ENCODE results near the gene ZBTB40. TPM values are rescaled to one million over a fixed set of nuclear protein-coding genes. Genes with fewer than 3 reads are reported as not detected.

Gene ZBTB40
- total RNA-seq, 1 experiment from 2014 or later = 25.3 TPM

DNA sequence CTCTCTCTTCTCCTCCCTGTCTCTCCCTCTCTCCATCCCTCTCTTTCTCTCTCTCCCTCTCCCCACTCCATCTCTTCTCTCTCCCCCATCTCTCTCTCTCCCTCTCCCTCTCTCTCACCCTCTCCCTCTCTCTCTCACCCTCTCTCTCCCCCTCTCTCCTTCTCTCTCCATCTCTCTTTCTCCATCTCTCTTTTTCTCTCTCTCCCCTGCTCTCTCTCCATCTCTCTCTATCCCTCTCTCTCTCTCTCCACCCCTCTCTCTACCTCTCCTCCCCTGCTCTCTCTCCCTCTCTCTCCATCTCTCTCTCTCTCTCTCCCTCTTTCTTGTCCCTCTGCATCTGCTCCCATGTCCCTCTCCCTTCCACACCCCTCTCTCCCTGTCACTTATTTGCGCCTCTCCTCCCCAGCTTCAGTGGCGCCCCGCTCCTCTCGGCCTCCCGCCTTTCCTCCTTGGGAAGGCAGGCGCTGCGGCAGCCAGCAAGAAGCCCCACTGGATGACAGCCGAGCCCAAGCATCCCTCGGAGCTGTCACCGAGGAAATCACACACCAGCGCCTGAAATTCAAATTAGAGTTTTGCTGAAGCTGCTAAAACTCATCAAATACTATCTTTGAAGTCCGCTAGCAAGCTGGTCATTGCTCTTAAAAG lies 96.3 kb downstream of the ZBTB40 start:
- peaks cover 60% of the 10 kb centered on the region for H3K27me3 ChIP-seq (replicated peaks; ENCODE audit: insufficient read depth, low read depth, low read length, poor library complexity)
- CTCF ChIA-PET = no interaction called here
- POLR2A ChIA-PET (ENCODE audit: low non-redundant PET) = no interaction called here

DNA sequence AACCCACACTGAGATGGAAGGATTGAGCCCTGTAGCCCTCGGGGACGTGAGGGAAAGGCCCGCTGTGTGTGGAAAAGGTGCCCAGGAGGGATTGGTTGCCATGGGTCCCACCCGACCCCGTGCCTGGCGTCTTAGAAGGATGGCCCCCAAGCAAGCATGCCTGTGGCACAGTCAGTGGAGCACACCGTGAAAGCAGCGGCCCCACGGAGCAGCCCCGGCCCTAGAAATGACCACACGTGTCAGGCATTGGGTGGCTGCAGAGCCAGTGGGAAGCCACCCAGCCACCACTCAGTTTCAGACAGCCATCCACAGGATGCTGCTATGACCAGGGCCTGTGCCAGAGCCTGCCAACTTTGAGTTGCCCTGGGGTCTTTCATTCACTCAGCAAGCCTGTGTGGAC lies 98.4 kb downstream of the ZBTB40 start:
- Histone ChIP-seq H3K4me1 (ENCODE audit: insufficient read depth, low read length, poor library complexity, severe bottlenecking) (no peaks in the 10 kb centered on the region), H3K4me3 (ENCODE audit: low read depth, low read length, poor library complexity, severe bottlenecking) (no peak overlapping the region), H3K27ac (ENCODE audit: low read depth, low read length, poor library complexity, severe bottlenecking) (no peak overlapping the region), H3K27me3 (replicated peaks; ENCODE audit: insufficient read depth, low read depth, low read length, poor library complexity) (peaks cover 64% of the 10 kb centered on the region), H3K36me3 (ENCODE audit: insufficient read depth, low read length, poor library complexity, severe bottlenecking) (no peaks in the 10 kb centered on the region), H3K9me3 (ENCODE audit: low read depth, low read length, poor library complexity, severe bottlenecking) (no peaks in the 10 kb centered on the region)
- no TSS peak for BruUV-seq (replicated peaks)
- ChIA-PET POLR2A (ENCODE audit: low non-redundant PET) (no interaction called here), CTCF (no interaction called here)
- TF ChIP-seq, protein P1, sequence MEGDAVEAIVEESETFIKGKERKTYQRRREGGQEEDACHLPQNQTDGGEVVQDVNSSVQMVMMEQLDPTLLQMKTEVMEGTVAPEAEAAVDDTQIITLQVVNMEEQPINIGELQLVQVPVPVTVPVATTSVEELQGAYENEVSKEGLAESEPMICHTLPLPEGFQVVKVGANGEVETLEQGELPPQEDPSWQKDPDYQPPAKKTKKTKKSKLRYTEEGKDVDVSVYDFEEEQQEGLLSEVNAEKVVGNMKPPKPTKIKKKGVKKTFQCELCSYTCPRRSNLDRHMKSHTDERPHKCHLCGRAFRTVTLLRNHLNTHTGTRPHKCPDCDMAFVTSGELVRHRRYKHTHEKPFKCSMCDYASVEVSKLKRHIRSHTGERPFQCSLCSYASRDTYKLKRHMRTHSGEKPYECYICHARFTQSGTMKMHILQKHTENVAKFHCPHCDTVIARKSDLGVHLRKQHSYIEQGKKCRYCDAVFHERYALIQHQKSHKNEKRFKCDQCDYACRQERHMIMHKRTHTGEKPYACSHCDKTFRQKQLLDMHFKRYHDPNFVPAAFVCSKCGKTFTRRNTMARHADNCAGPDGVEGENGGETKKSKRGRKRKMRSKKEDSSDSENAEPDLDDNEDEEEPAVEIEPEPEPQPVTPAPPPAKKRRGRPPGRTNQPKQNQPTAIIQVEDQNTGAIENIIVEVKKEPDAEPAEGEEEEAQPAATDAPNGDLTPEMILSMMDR (conservative IDR thresholded peaks at IDR 0.05; ENCODE audit: low read depth, low read length) = no peak
- no peak for TF ChIP-seq EZH2 (IDR thresholded peaks at IDR 0.05; ENCODE audit: borderline replicate concordance, low read depth, low read length, poor library complexity, severe bottlenecking)
- no peak for DNase-seq (ENCODE audit: low spot score)
- intact Hi-C loops (cut with micrococcal nuclease; ENCODE audit: unreplicated experiment) = no loop called here

More for the DNA sequence above, 96.3 kb downstream of the ZBTB40 start:
- Histone ChIP-seq H3K4me3 (ENCODE audit: low read depth, low read length, poor library complexity, severe bottlenecking) (no peak overlapping the region), H3K36me3 (ENCODE audit: insufficient read depth, low read length, poor library complexity, severe bottlenecking) (no peaks in the 10 kb centered on the region), H3K27ac (ENCODE audit: low read depth, low read length, poor library complexity, severe bottlenecking) (no peak overlapping the region), H3K9me3 (ENCODE audit: low read depth, low read length, poor library complexity, severe bottlenecking) (no peaks in the 10 kb centered on the region), H3K4me1 (ENCODE audit: insufficient read depth, low read length, poor library complexity, severe bottlenecking) (no peaks in the 10 kb centered on the region)
- no peak for TF ChIP-seq EZH2 (IDR thresholded peaks at IDR 0.05; ENCODE audit: borderline replicate concordance, low read depth, low read length, poor library complexity, severe bottlenecking)
- DNase-seq (ENCODE audit: low spot score) = no peak
- intact Hi-C loops (cut with micrococcal nuclease; ENCODE audit: unreplicated experiment) = no loop called here
- no TSS peak for BruUV-seq (replicated peaks)

DNA sequence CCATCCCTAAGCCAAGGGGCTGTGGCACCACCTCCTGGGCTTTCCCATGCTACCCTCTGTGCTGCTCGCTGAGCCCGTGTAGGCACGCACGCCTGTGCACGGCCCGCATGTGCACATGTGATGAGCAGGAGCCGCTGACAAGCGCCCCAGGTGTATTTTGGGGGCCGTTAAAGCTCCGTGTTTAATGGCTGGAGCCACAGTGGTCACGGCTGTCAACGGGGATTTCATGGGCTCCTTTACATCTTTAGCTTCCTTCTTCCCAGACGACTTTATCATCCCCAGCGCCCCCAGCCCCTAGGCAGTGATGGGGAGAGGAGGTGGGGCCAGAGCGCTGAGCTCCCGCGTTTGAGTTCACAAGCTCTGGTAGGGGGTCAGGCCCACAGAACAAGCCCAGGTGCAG lies 99.9 kb downstream of the ZBTB40 start:
- Histone ChIP-seq H3K27me3 (replicated peaks; ENCODE audit: insufficient read depth, low read depth, low read length, poor library complexity) (peaks cover 56% of the 10 kb centered on the region), H3K27ac (ENCODE audit: low read depth, low read length, poor library complexity, severe bottlenecking) (no peak overlapping the region), H3K4me3 (ENCODE audit: low read depth, low read length, poor library complexity, severe bottlenecking) (no peak overlapping the region), H3K9me3 (ENCODE audit: low read depth, low read length, poor library complexity, severe bottlenecking) (no peaks in the 10 kb centered on the region), H3K4me1 (ENCODE audit: insufficient read depth, low read length, poor library complexity, severe bottlenecking) (no peaks in the 10 kb centered on the region), H3K36me3 (ENCODE audit: insufficient read depth, low read length, poor library complexity, severe bottlenecking) (no peaks in the 10 kb centered on the region)
- TF ChIP-seq, protein P1 (conservative IDR thresholded peaks at IDR 0.05; ENCODE audit: low read depth, low read length) = no peak
- TF ChIP-seq EZH2 (IDR thresholded peaks at IDR 0.05; ENCODE audit: borderline replicate concordance, low read depth, low read length, poor library complexity, severe bottlenecking) = no peak
- no TSS peak for BruUV-seq (replicated peaks)
- DNase-seq (ENCODE audit: low spot score) = no peak
- intact Hi-C loops (cut with micrococcal nuclease; ENCODE audit: unreplicated experiment) = no loop called here
- CTCF ChIA-PET = no interaction called here
- POLR2A ChIA-PET (ENCODE audit: low non-redundant PET) = no interaction called here

- intact Hi-C loops (cut with micrococcal nuclease; ENCODE audit: unreplicated experiment) = no loop called here
- no peak overlapping the region for H3K27ac ChIP-seq (ENCODE audit: low read depth, low read length, poor library complexity, severe bottlenecking)
- CTCF ChIA-PET = no interaction called here
- no peaks in the 10 kb centered on the region for H3K36me3 ChIP-seq (ENCODE audit: insufficient read depth, low read length, poor library complexity, severe bottlenecking)
- no peak for DNase-seq (ENCODE audit: low spot score)
- peaks cover 53% of the 10 kb centered on the region for H3K27me3 ChIP-seq (replicated peaks; ENCODE audit: insufficient read depth, low read depth, low read length, poor library complexity)
- POLR2A ChIA-PET (ENCODE audit: low non-redundant PET) = no interaction called here
- H3K4me3 ChIP-seq (ENCODE audit: low read depth, low read length, poor library complexity, severe bottlenecking) = no peak overlapping the region
- H3K4me1 ChIP-seq (ENCODE audit: insufficient read depth, low read length, poor library complexity, severe bottlenecking) = no peaks in the 10 kb centered on the region
- H3K9me3 ChIP-seq (ENCODE audit: low read depth, low read length, poor library complexity, severe bottlenecking) = no peaks in the 10 kb centered on the region
- TF ChIP-seq EZH2 (IDR thresholded peaks at IDR 0.05; ENCODE audit: borderline replicate concordance, low read depth, low read length, poor library complexity, severe bottlenecking) = no peak
- BruUV-seq (replicated peaks) = no TSS peak
Measured at GRCh38 chr1:22552021-22552420, 100.4 kb downstream of the ZBTB40 start.
